ENCODE measurements around the gene TMEM183A.

- TF ChIP-seq POLR2A (IDR thresholded peaks at IDR 0.05; ENCODE audit: low read depth, low read length), result no peak
- no peak for TF ChIP-seq TAF1 (IDR thresholded peaks at IDR 0.05; ENCODE audit: borderline replicate concordance, low read depth, low read length)
Measured at GRCh38 chr1:203017061-203017460, 9.9 kb downstream of the TMEM183A start.
